AG09309 (cell line): Measurements from ENCODE around the gene ADAMTS2.

ENCODE experiments used
- DNase-seq: peaks from one replicate; pipeline ENCODE4 v3.0.0-alpha.2; 2010; ENCODE audit warnings: low read depth
- H3K4me3 ChIP-seq: 2 replicates; pipeline ENCODE4 v1.5.1; 2011; ENCODE audit warnings: mild to moderate bottlenecking, low read depth, low read length, moderate library complexity; ENCODE audit not compliant: control insufficient read depth
- CTCF ChIP-seq: IDR thresholded peaks from 2 replicates; pipeline ENCODE4 v1.5.1; 2011; ENCODE audit warnings: mild to moderate bottlenecking, low read depth, low read length, inconsistent platforms; ENCODE audit not compliant: insufficient read depth, control insufficient read depth; ENCODE audit errors: missing control alignments

ADAMTS2 gene

GRCh38 chr5:179131886-179132585 is 213.2 kb downstream of the ADAMTS2 start:
- no peak overlapping the region for H3K4me3 ChIP-seq
- TF ChIP-seq CTCF = no peak
- DNase-seq = no peak

GRCh38 chr5:179131321-179131835 is 213.9 kb downstream of the ADAMTS2 start:
- no peak overlapping the region for H3K4me3 ChIP-seq
- DNase-seq = no peak
- no peak for TF ChIP-seq CTCF

GRCh38 chr5:179130101-179130681 is 215.1 kb downstream of the ADAMTS2 start:
- H3K4me3 ChIP-seq = no peak overlapping the region
- no peak for DNase-seq
- no peak for TF ChIP-seq CTCF

GRCh38 chr5:179129607-179130071 is 215.6 kb downstream of the ADAMTS2 start:
- no peak for TF ChIP-seq CTCF
- DNase-seq = no peak

GRCh38 chr5:179128976-179129375 is 216.3 kb downstream of the ADAMTS2 start:
- no peak for TF ChIP-seq CTCF
- no peak for DNase-seq
- H3K4me3 ChIP-seq = no peak overlapping the region

More at GRCh38 chr5:179129607-179130071, 215.6 kb downstream of the ADAMTS2 start:
- no peak overlapping the region for H3K4me3 ChIP-seq

GRCh38 chr5:179128041-179128365 is 217.3 kb downstream of the ADAMTS2 start:
- DNase-seq = no peak
- TF ChIP-seq CTCF = no peak
- no peak overlapping the region for H3K4me3 ChIP-seq
